Endothelial cell of coronary artery (primary cell): Measurements from ENCODE around the gene PRDM8. TPM values are rescaled to one million over a fixed set of nuclear protein-coding genes. Genes with fewer than 3 reads are reported as not detected.

Source experiments
- total RNA-seq: library from RNA; depleted of rRNA; stranded (reverse); fragments of >200 nt; gene quantifications from 2 replicates; pipeline ENCODE4 v1.2.3, GENCODE V29; 2014

The PRDM8 gene
- total RNA-seq = 0.19 and 0.81 TPM in 2 replicates

DNA sequence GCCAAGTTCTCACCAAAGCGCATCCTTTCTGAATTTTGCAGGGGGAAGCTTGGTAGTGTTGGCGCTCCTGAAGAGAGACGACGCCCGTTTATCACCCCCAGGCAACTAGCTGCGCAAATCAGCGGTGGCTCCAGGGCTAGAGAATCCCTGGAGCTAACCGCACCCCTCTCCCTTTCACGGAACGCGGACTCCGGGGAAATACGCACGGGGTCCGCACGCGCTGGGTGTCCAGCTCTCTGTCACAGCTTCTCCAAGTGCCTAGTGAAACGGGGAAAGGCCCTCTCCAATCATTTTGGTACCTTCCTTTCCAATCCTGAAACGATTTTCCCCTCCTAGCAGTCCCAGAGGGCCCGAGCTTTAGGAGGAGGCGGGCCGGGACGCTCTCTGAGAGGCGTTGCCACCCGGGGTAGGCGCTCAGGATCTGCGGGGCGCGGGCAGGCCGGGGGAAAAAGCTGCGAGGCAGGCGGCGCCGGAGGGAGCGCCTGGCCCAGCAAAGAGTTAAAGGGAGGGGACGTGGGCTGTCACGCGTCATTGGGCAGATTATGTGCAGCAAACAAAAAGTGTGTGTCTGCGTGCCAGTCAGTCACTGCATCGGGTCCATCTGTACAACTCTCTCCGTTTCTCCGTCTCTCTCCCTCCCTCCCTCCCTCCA, at the start of gene PRDM8:
TSS of gene PRDM8 (plus strand) at position 582 of the 652 bp plus-strand sequence. CDS start 2,578 bp downstream, outside the sequence.

Other genes starting within 250 kb of the PRDM8 start
- 32.8 and 45.2 TPM in 2 replicates for gene ANTXR2, start 124.3 kb upstream of the PRDM8 start, total RNA-seq
- 1.7 and 3.5 TPM in 2 replicates for gene FGF5, start 69.2 kb downstream of the PRDM8 start, total RNA-seq
- gene CFAP299, start 138.2 kb downstream of the PRDM8 start, total RNA-seq = 0.09 and 0.54 TPM in 2 replicates